H9 (cell line): ENCODE results near the gene WNT7B. TPM values are rescaled to one million over a fixed set of nuclear protein-coding genes. Genes with fewer than 3 reads are reported as not detected.

ENCODE experiments used
- DNase-seq: peaks from one replicate; pipeline ENCODE4 v3.0.0-alpha.2; 2017
- H2AFZ ChIP-seq: one replicate; pipeline ENCODE4 v1.6.1; 2013; ENCODE audit warnings: mild to moderate bottlenecking, low read length, control low read depth, moderate library complexity
- H2AK5ac ChIP-seq: 2 replicates; pipeline ENCODE4 v1.6.1; 2013; ENCODE audit warnings: low read length, control low read depth, mixed read lengths; ENCODE audit not compliant: insufficient read length
- H2BK120ac ChIP-seq: one replicate; pipeline ENCODE4 v1.6.1; 2013; ENCODE audit warnings: low read depth, mild to moderate bottlenecking, low read length, control low read depth, inconsistent platforms; ENCODE audit not compliant: poor library complexity, severe bottlenecking
- H2BK12ac ChIP-seq: 2 replicates; pipeline ENCODE4 v1.6.1; 2013; ENCODE audit warnings: low read length, control low read depth, mixed read lengths, low read depth; ENCODE audit not compliant: insufficient read length
- H2BK15ac ChIP-seq: 2 replicates; pipeline ENCODE4 v1.6.1; 2013; ENCODE audit warnings: low read depth, low read length, control low read depth
- H2BK20ac ChIP-seq: one replicate; pipeline ENCODE4 v1.6.1; 2013; ENCODE audit warnings: low read depth, mild to moderate bottlenecking, low read length, control low read depth, inconsistent platforms; ENCODE audit not compliant: poor library complexity, severe bottlenecking
- H2BK5ac ChIP-seq: 2 replicates; pipeline ENCODE4 v1.6.1; 2013; ENCODE audit warnings: low read length, control low read depth, mixed read lengths; ENCODE audit not compliant: insufficient read length
- H3K14ac ChIP-seq: 2 replicates; pipeline ENCODE4 v1.6.1; 2013; ENCODE audit warnings: low read length, control low read depth; ENCODE audit not compliant: insufficient read depth
- H3K18ac ChIP-seq: 2 replicates; pipeline ENCODE4 v1.6.1; 2013; ENCODE audit warnings: low read depth, mild to moderate bottlenecking, mixed read lengths, low read length, control low read depth; ENCODE audit not compliant: insufficient read length
- H3K23ac ChIP-seq: 2 replicates; pipeline ENCODE4 v1.6.1; 2013; ENCODE audit warnings: low read length, control low read depth, mixed read lengths, low read depth; ENCODE audit not compliant: insufficient read length
- H3K23me2 ChIP-seq: 2 replicates; pipeline ENCODE4 v1.6.1; 2013; ENCODE audit warnings: low read depth, mild to moderate bottlenecking, mixed read lengths, low read length, control low read depth; ENCODE audit not compliant: insufficient read length, poor library complexity, severe bottlenecking
- H3K27ac ChIP-seq: 2 replicates; pipeline ENCODE4 v1.5.1; 2013; ENCODE audit warnings: low read length, control low read depth, mixed read lengths, low read depth; ENCODE audit not compliant: insufficient read length
- H3K27me3 ChIP-seq: 2 replicates; pipeline ENCODE4 v1.6.1; 2013; ENCODE audit warnings: low read length, control low read depth, inconsistent platforms; ENCODE audit not compliant: insufficient read depth
- H3K4ac ChIP-seq: 2 replicates; pipeline ENCODE4 v1.6.1; 2013; ENCODE audit warnings: low read depth, mild to moderate bottlenecking, control low read depth, inconsistent platforms, low read length, moderate library complexity
- H3K4me1 ChIP-seq: 2 replicates; pipeline ENCODE4 v1.6.1; 2013; ENCODE audit warnings: low read length, control low read depth, inconsistent platforms; ENCODE audit not compliant: insufficient read depth
- H3K4me2 ChIP-seq: 2 replicates; pipeline ENCODE4 v1.6.1; 2013; ENCODE audit warnings: low read length, control low read depth, mixed read lengths; ENCODE audit not compliant: insufficient read length, insufficient read depth
- H3K56ac ChIP-seq: 2 replicates; pipeline ENCODE4 v1.6.1; 2013; ENCODE audit warnings: low read depth, mild to moderate bottlenecking, mixed read lengths, low read length, control low read depth; ENCODE audit not compliant: insufficient read length
- H3K79me1 ChIP-seq: 2 replicates; pipeline ENCODE4 v1.6.1; 2013; ENCODE audit warnings: low read depth, mild to moderate bottlenecking, moderate library complexity, low read length, control low read depth, inconsistent platforms; ENCODE audit not compliant: insufficient read depth, poor library complexity, severe bottlenecking
- H3K79me2 ChIP-seq: 2 replicates; pipeline ENCODE4 v1.6.1; 2013; ENCODE audit warnings: low read length, control low read depth, inconsistent platforms; ENCODE audit not compliant: insufficient read depth
- H3K9ac ChIP-seq: 2 replicates; pipeline ENCODE4 v1.6.1; 2013; ENCODE audit warnings: low read length, control low read depth, mixed read lengths; ENCODE audit not compliant: insufficient read length; ENCODE audit errors: extremely low read depth
- H3K9me3 ChIP-seq: one replicate; pipeline ENCODE4 v1.6.1; 2013; ENCODE audit warnings: low read depth, low read length, inconsistent platforms; ENCODE audit not compliant: control insufficient read depth
- H3T11ph ChIP-seq: one replicate; pipeline ENCODE4 v1.6.1; 2013; ENCODE audit warnings: mild to moderate bottlenecking, low read length, control low read depth, inconsistent platforms
- H4K20me1 ChIP-seq: one replicate; pipeline ENCODE4 v1.6.1; 2013; ENCODE audit not compliant: control insufficient read depth, insufficient read length, insufficient read depth
- H4K5ac ChIP-seq: 2 replicates; pipeline ENCODE4 v1.6.1; 2013; ENCODE audit warnings: low read depth, mild to moderate bottlenecking, mixed read lengths, low read length, control low read depth; ENCODE audit not compliant: insufficient read length
- H4K8ac ChIP-seq: replicated peaks from 2 replicates; pipeline ENCODE4 v1.6.1; 2013; ENCODE audit warnings: low read length, control low read depth, mixed read lengths, low read depth; ENCODE audit not compliant: insufficient read length
- H4K91ac ChIP-seq: 2 replicates; pipeline ENCODE4 v1.6.1; 2013; ENCODE audit warnings: low read depth, mild to moderate bottlenecking, moderate library complexity, mixed read lengths, low read length, control low read depth; ENCODE audit not compliant: insufficient read length
- H3K27ac Mint-ChIP-seq, 3 experiments: 2 replicates in 2 of 3; 3 replicates in 1 of 3; pipeline ENCODE4 v1.8.0; 2020 to 2021; ENCODE audit warnings: mixed read lengths in 3 of 3, mild to moderate bottlenecking in 1 of 3, moderate library complexity in 1 of 3
- H3K27me3 Mint-ChIP-seq: 2 replicates; pipeline ENCODE4 v1.8.0; 2021; ENCODE audit warnings: low read depth, mild to moderate bottlenecking, moderate library complexity, mixed read lengths
- H3K36me3 Mint-ChIP-seq, 3 experiments: 2 replicates in 2 of 3; 3 replicates in 1 of 3; pipeline ENCODE4 v1.8.0; 2020 to 2021; ENCODE audit warnings: low read depth in 3 of 3, mixed read lengths in 3 of 3; ENCODE audit not compliant: insufficient read depth in 1 of 3
- H3K4me1 Mint-ChIP-seq, 2 experiments: 2 replicates each; pipeline ENCODE4 v1.8.0; 2020; ENCODE audit warnings: mixed read lengths in 2 of 2
- H3K4me3 Mint-ChIP-seq, 2 experiments: 2 replicates in 1 of 2; 3 replicates in 1 of 2; pipeline ENCODE4 v1.8.0; 2020 to 2021; ENCODE audit warnings: mild to moderate bottlenecking in 2 of 2, mixed read lengths in 2 of 2, moderate library complexity in 1 of 2
- H3K9me3 Mint-ChIP-seq, 2 experiments: 2 replicates in 1 of 2; 3 replicates in 1 of 2; pipeline ENCODE4 v1.8.0; 2020; ENCODE audit warnings: mild to moderate bottlenecking in 2 of 2, mixed read lengths in 2 of 2, moderate library complexity in 1 of 2
- CTCF ChIP-seq: fragments of 200-600 bp; sonication (generic); conservative IDR thresholded peaks from 3 replicates; pipeline ENCODE4 v1.8.0; 2021; ENCODE audit warnings: antibody characterized with exemption, mild to moderate bottlenecking
- WGBS: extraction: QIAGEN DNeasy Blood & Tissue Kit; methylation state at CpG from one replicate; pipeline ENCODE4 v1.1.7; 2013; ENCODE audit warnings: missing lambda C conversion rate, low lambda C conversion rate, mixed read lengths; ENCODE audit not compliant: insufficient read length; ENCODE audit errors: extremely low coverage; 5-methylcytosine and 5-hydroxymethylcytosine counted together
- total RNA-seq: library from RNA; stranded (reverse); gene quantifications from 2 replicates; pipeline ENCODE4 v1.2.1, GENCODE V29; 2021

WNT7B gene
- total RNA-seq, 1 experiment from 2014 or later, result 0.09 TPM

GRCh38 chr22:45883811-45884170 lies 93.2 kb downstream of the WNT7B start:
- H3K4me3 Mint-ChIP-seq, result no peak overlapping the region

More at GRCh38 chr22:45883811-45884170, 93.2 kb downstream of the WNT7B start:
- H3K4me2 ChIP-seq, result no peak overlapping the region
- no peaks in the 10 kb centered on the region for H3K36me3 Mint-ChIP-seq
- no peak overlapping the region for H3T11ph ChIP-seq
- no peak overlapping the region for H3K14ac ChIP-seq
- no peak overlapping the region for H4K8ac ChIP-seq
- H4K91ac ChIP-seq, result no peak overlapping the region
- no peaks in the 10 kb centered on the region for H3K4me1 ChIP-seq
- H3K79me1 ChIP-seq, result no peaks in the 10 kb centered on the region
- no peak overlapping the region for H3K56ac ChIP-seq
- H2BK20ac ChIP-seq, result no peak overlapping the region
- no peak overlapping the region for H2BK12ac ChIP-seq
- no peaks in the 10 kb centered on the region for H3K23me2 ChIP-seq
- no peak overlapping the region for H3K27ac ChIP-seq
- no peak overlapping the region for H2BK15ac ChIP-seq
- H3K79me2 ChIP-seq, result no peaks in the 10 kb centered on the region
- H3K27me3 Mint-ChIP-seq, result peaks cover 5% of the 10 kb centered on the region
- no peak for TF ChIP-seq CTCF
- H3K4me1 Mint-ChIP-seq, result peaks cover 0 to 19% of the 10 kb centered on the region in 2 experiments; a peak in 3 of 4 replicates
- H2BK5ac ChIP-seq, result no peak overlapping the region
- no peak overlapping the region for H4K5ac ChIP-seq
- no peak overlapping the region for H2AK5ac ChIP-seq
- no peaks in the 10 kb centered on the region for H3K9me3 ChIP-seq
- no CpG with 5 or more reads among the region's 8 CpGs for WGBS
- no peaks in the 10 kb centered on the region for H4K20me1 ChIP-seq
- no peak overlapping the region for H2BK120ac ChIP-seq
- peak; percentile 12 for DNase-seq
- H3K18ac ChIP-seq, result no peak overlapping the region
- no peak overlapping the region for H3K9ac ChIP-seq
- peaks cover 3% of the 10 kb centered on the region; the same call in 1 of the 2 replicates for H3K27me3 ChIP-seq
- no peak overlapping the region for H3K4ac ChIP-seq
- H3K27ac Mint-ChIP-seq, result no peak overlapping the region
- H3K9me3 Mint-ChIP-seq, result no peaks in the 10 kb centered on the region
- no peak overlapping the region for H2AFZ ChIP-seq
- no peak overlapping the region for H3K23ac ChIP-seq
